Bronchial epithelial cell (primary cell): ENCODE results near the gene UCN2. TPM values are rescaled to one million over a fixed set of nuclear protein-coding genes. Genes with fewer than 3 reads are reported as not detected.

Experiments used
- DNase-seq: peaks from one replicate; pipeline ENCODE4 v3.0.0-alpha.2; 2010; ENCODE audit warnings: low read depth
- FAIRE-seq: peaks from 2 replicates; lab custom pipeline; 2011; peaks lifted over from hg19 to GRCh38; lab: Jason Lieb, UNC
- H3K27me3 ChIP-seq: 2 replicates; pipeline ENCODE4 v1.5.1; 2011; ENCODE audit warnings: low read length; ENCODE audit not compliant: control insufficient read depth, insufficient read depth
- H3K36me3 ChIP-seq: 2 replicates; pipeline ENCODE4 v1.5.1; 2011; ENCODE audit warnings: low read length; ENCODE audit not compliant: control insufficient read depth, insufficient read depth
- H3K4me3 ChIP-seq: 2 replicates; pipeline ENCODE4 v1.5.1; 2011; ENCODE audit warnings: mild to moderate bottlenecking, low read depth, low read length, control low read depth
- total RNA-seq: library from RNA; depleted of rRNA; stranded (reverse); fragments of >200 nt; gene quantifications from 2 replicates; pipeline ENCODE4 v1.2.1, GENCODE V29; 2014
- TF ChIP-seq, protein P1 (sequence below): IDR thresholded peaks from 2 replicates; pipeline ENCODE4 v1.5.1; 2011; ENCODE audit warnings: mild to moderate bottlenecking, moderate library complexity, low read length, control low read depth, inconsistent platforms; ENCODE audit not compliant: insufficient read depth, severe bottlenecking

The UCN2 gene
- total RNA-seq: 9.6 and 12.9 TPM in 2 replicates

- Histone ChIP-seq H3K27me3 (no peaks in the 10 kb centered on the region), H3K36me3 (peaks cover 38% of the 10 kb centered on the region), H3K4me3 (no peak within 1 kb of the TSS)
- TF ChIP-seq, protein P1, sequence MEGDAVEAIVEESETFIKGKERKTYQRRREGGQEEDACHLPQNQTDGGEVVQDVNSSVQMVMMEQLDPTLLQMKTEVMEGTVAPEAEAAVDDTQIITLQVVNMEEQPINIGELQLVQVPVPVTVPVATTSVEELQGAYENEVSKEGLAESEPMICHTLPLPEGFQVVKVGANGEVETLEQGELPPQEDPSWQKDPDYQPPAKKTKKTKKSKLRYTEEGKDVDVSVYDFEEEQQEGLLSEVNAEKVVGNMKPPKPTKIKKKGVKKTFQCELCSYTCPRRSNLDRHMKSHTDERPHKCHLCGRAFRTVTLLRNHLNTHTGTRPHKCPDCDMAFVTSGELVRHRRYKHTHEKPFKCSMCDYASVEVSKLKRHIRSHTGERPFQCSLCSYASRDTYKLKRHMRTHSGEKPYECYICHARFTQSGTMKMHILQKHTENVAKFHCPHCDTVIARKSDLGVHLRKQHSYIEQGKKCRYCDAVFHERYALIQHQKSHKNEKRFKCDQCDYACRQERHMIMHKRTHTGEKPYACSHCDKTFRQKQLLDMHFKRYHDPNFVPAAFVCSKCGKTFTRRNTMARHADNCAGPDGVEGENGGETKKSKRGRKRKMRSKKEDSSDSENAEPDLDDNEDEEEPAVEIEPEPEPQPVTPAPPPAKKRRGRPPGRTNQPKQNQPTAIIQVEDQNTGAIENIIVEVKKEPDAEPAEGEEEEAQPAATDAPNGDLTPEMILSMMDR: no peak
- no peak for DNase-seq
- FAIRE-seq: no peak
Observed at GRCh38 chr3:48563382-48563918, at the start of gene UCN2. TSS of gene UCN2 (minus strand) at chr3:48563781. CDS start at chr3:48563124, 657 bp downstream.

DNA sequence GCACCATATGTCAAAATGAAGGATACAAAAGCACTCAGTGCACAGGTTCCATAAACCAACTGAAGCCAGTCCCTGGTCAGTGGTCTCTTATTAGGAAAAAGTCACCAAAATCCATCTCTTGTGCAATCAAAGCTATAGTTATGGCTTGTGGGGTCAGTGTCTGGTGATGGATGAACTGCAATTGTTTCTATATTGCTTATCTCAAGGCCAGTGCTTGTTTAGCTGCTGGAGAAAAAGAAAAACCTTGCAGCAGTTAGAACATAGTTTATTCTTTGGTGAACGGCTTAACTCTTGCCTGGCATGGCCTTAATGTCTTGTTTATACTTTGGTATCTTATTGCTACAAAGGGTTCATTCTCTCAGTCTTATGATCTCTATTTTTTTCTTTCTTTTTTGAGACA lies 48.7 kb upstream of the UCN2 start:
- no peak for DNase-seq
- Histone ChIP-seq H3K36me3 (peaks cover 3% of the 10 kb centered on the region), H3K27me3 (no peaks in the 10 kb centered on the region), H3K4me3 (no peak overlapping the region)
- no peak for FAIRE-seq
- TF ChIP-seq, protein P1: no peak

DNA sequence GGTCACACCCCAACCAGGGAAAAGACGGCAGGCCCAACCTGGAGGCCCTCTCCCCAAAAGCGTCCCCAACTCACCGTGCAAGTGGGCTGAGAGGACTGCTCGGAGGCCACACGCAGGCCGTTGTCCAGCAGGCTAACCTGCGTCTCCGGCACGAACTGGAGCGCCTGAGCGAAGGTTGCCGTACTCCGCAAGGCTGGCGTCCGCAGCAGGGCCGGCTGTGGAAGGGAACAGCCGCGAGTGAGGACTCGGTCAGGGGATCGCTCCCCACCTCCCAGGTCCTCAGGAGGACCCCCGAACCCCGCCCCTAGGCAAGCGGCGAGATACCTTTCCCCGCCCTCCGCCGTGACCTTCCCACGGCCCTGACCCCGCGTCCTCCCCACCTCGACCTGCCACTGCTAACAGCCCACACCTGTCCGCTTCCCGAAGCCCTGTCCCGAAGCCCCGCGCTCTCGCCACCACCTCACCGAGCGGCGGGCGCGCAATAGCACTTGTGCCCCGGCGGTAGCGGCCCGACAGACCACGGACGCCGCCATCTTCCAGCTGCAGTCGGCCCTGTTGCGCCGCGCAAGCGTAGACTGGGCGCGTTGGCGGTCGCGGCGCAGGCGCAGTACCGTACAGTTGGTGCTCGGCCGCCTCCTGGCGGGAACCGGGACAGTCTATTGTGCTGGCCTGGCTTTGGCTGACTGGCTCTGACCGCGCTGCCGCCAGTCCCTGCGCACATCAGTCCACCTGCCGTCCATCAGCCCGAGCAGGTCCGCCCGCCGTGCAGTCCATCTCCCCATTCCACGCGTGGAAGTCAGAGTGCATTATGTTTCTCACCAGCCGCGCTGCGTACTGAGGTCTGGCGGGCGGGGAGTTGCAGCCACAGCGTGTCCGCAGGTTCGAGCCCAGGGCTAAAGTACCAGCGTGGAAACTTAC lies 45.8 kb upstream of the UCN2 start, which contains the start of gene UQCRC1:
Gene UQCRC1 (minus strand): TSS at position 559 of the 918 bp plus-strand sequence. CDS start 26 bp downstream, at position 533.
- Histone ChIP-seq H3K27me3 (no peaks in the 10 kb centered on the region), H3K4me3 (peak within 1 kb of the TSS; percentile 99), H3K36me3 (peaks cover 18% of the 10 kb centered on the region)
- DNase-seq: peak; percentile 84
- TF ChIP-seq, protein P1: peak; percentile 85
- no peak for FAIRE-seq

DNA sequence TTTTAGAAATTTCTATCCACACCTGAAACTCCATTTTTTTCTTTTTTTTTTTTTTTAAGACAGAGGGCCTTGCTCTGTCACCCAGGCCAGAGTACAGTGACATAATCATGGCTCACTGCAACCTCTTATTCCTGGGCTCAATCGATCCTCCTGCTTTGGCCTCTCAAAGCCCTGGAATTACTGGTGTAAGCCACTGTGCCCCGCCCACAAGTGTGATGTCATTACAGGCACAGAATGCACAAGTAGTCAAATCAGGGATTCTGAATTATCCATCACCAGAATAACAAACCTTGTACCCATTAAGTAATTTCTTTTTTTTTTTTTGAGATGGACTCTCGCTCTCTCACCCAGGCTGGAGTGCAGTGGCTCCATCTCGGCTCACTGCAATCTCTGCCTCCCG lies 43.9 kb upstream of the UCN2 start:
- FAIRE-seq (no peak), DNase-seq (no peak)
- Histone ChIP-seq H3K4me3 (no peak overlapping the region), H3K36me3 (peaks cover 33% of the 10 kb centered on the region), H3K27me3 (no peaks in the 10 kb centered on the region)
- TF ChIP-seq, protein P1: no peak

- no peak overlapping the region for H3K4me3 ChIP-seq
- FAIRE-seq (no peak), DNase-seq (no peak)
- peaks cover 51% of the 10 kb centered on the region for H3K36me3 ChIP-seq
- TF ChIP-seq, protein P1: no peak
- no peaks in the 10 kb centered on the region for H3K27me3 ChIP-seq
Observed at GRCh38 chr3:48601622-48601994, 38.0 kb upstream of the UCN2 start.
